IMR-90 (cell line): ENCODE results near the gene STMN1. TPM values are rescaled to one million over a fixed set of nuclear protein-coding genes. Genes with fewer than 3 reads are reported as not detected.
"Not testable (repeated sequence)": the region's sequence is repeated elsewhere in the genome, so short reads cannot be mapped to it uniquely, and the experiment has no call there.

Experiments used
- ATAC-seq: fragments of 200-7000 bp; cut with Tn5 transposase; 2 replicates; pipeline ENCODE4 v1.9.1; 2020; ENCODE audit warnings: low read depth, mild to moderate bottlenecking, moderate library complexity
- BruUV-seq: library from RNA; stranded (reverse); fragments of 400-500 nt; replicated peaks from 2 replicates; lab custom pipeline; 2021; lab: Mats Ljungman, UMichigan
- CTCF ChIA-PET: fragments of 300-600 bp; formaldehyde crosslinking; extraction: SDS; loops from one replicate; lab custom pipeline; 2021; ENCODE audit warnings: antibody characterized with exemption; lab: Yijun Ruan, JAX
- POLR2A ChIA-PET: fragments of 300-600 bp; sonication (Branson Sonifier 250); formaldehyde crosslinking; loops from one replicate; lab custom pipeline; 2022; ENCODE audit warnings: antibody characterized with exemption; ENCODE audit not compliant: unreplicated experiment; lab: Charles Lee
- DNase-seq: peaks from one replicate; pipeline ENCODE4 v3.0.0; 2013
- H2AFZ ChIP-seq: replicated peaks from 2 replicates; pipeline ENCODE3; 2013; ENCODE audit warnings: low read length, mild to moderate bottlenecking; ENCODE audit not compliant: poor library complexity
- H2AK5ac ChIP-seq: 2 replicates; pipeline ENCODE4 v1.6.1; 2013; ENCODE audit warnings: low read depth, low read length, inconsistent platforms
- H2AK9ac ChIP-seq: replicated peaks from 2 replicates; pipeline ENCODE3; 2013; ENCODE audit warnings: mild to moderate bottlenecking, low read depth, low read length, moderate library complexity; ENCODE audit not compliant: poor library complexity
- H2BK120ac ChIP-seq: 2 replicates; pipeline ENCODE4 v1.6.1; 2013; ENCODE audit warnings: low read depth, low read length, inconsistent platforms
- H2BK15ac ChIP-seq: 3 replicates; pipeline ENCODE4 v1.6.1; 2013; ENCODE audit warnings: low read depth, low read length, inconsistent platforms
- H2BK20ac ChIP-seq: 2 replicates; pipeline ENCODE4 v1.6.1; 2013; ENCODE audit warnings: low read depth, mild to moderate bottlenecking, inconsistent platforms, low read length, moderate library complexity
- H2BK5ac ChIP-seq: 2 replicates; pipeline ENCODE4 v1.6.1; 2013; ENCODE audit warnings: mild to moderate bottlenecking, low read depth, low read length, inconsistent platforms; ENCODE audit not compliant: poor library complexity, severe bottlenecking
- H3K14ac ChIP-seq: replicated peaks from 2 replicates; pipeline ENCODE4 v1.6.1; 2013; ENCODE audit warnings: low read depth, low read length, inconsistent platforms
- H3K18ac ChIP-seq: 2 replicates; pipeline ENCODE4 v1.6.1; 2013; ENCODE audit warnings: low read depth, low read length, control low read depth
- H3K23ac ChIP-seq: 2 replicates; pipeline ENCODE4 v1.6.1; 2013; ENCODE audit warnings: low read depth, low read length, inconsistent platforms
- H3K27ac ChIP-seq: 2 replicates; pipeline ENCODE4 v1.5.1; 2013; ENCODE audit warnings: mild to moderate bottlenecking, control low read depth, low read length; ENCODE audit not compliant: insufficient read depth
- H3K27me3 ChIP-seq: 2 replicates; pipeline ENCODE4 v1.6.1; 2013; ENCODE audit warnings: low read length; ENCODE audit not compliant: control insufficient read depth, insufficient read depth
- H3K36me3 ChIP-seq: 2 replicates; pipeline ENCODE4 v1.6.1; 2013; ENCODE audit warnings: low read length, mixed read lengths; ENCODE audit not compliant: control insufficient read depth, insufficient read depth
- H3K4ac ChIP-seq: 2 replicates; pipeline ENCODE4 v1.6.1; 2013; ENCODE audit warnings: low read depth, low read length, inconsistent platforms
- H3K4me1 ChIP-seq: 2 replicates; pipeline ENCODE4 v1.6.1; 2013; ENCODE audit warnings: low read length, mixed read lengths; ENCODE audit not compliant: control insufficient read depth, insufficient read depth
- H3K4me2 ChIP-seq: 2 replicates; pipeline ENCODE4 v1.6.1; 2013; ENCODE audit warnings: low read depth, mild to moderate bottlenecking, control low read depth, low read length, moderate library complexity
- H3K4me3 ChIP-seq: 2 replicates; pipeline ENCODE4 v1.5.1; 2013; ENCODE audit warnings: low read depth, mild to moderate bottlenecking, control low read depth, low read length, moderate library complexity; ENCODE audit not compliant: insufficient read depth
- H3K56ac ChIP-seq: 2 replicates; pipeline ENCODE4 v1.6.1; 2013; ENCODE audit warnings: low read length, inconsistent platforms; ENCODE audit not compliant: insufficient read depth; ENCODE audit errors: extremely low read depth
- H3K79me1 ChIP-seq, 2 experiments: 2 replicates each; pipeline ENCODE4 v1.6.1; 2013; ENCODE audit warnings: low read length in 2 of 2, inconsistent platforms in 1 of 2, low read depth in 1 of 2
- H3K9ac ChIP-seq: 2 replicates; pipeline ENCODE4 v1.6.1; 2013; ENCODE audit warnings: low read depth, low read length, control low read depth
- H3K9me1 ChIP-seq: 2 replicates; pipeline ENCODE4 v1.6.1; 2013; ENCODE audit warnings: low read length, inconsistent platforms; ENCODE audit not compliant: insufficient read depth
- H3K9me3 ChIP-seq: 2 replicates; pipeline ENCODE4 v1.6.1; 2013; ENCODE audit warnings: low read length; ENCODE audit not compliant: control insufficient read depth, insufficient read depth
- H4K20me1 ChIP-seq: 2 replicates; pipeline ENCODE4 v1.6.1; 2013; ENCODE audit warnings: low read length, inconsistent platforms; ENCODE audit not compliant: insufficient read depth
- H4K5ac ChIP-seq: 2 replicates; pipeline ENCODE4 v1.6.1; 2013; ENCODE audit warnings: mild to moderate bottlenecking, low read depth, low read length, control low read depth
- H4K8ac ChIP-seq, 2 experiments: 2 replicates each; pipeline ENCODE4 v1.6.1; 2013; ENCODE audit warnings: low read depth in 2 of 2, low read length in 2 of 2, control low read depth in 1 of 2, inconsistent platforms in 1 of 2
- H4K91ac ChIP-seq: 2 replicates; pipeline ENCODE4 v1.6.1; 2013; ENCODE audit warnings: low read depth, low read length, inconsistent platforms; ENCODE audit not compliant: insufficient read depth
- WGBS, 2 experiments: methylation state at CpG; one replicate each; pipeline versions ENCODE4 v1.1.5 to v1.1.7; 2013; ENCODE audit warnings: missing lambda C conversion rate in 2 of 2; ENCODE audit not compliant: insufficient read length in 1 of 2; ENCODE audit errors: extremely low coverage in 2 of 2; 5-methylcytosine and 5-hydroxymethylcytosine counted together
- dilution Hi-C: fragments of 300-500 bp; cut with HindIII; formaldehyde crosslinking; loops from one replicate; pipeline ENCODE4 v1.14.3; 2018; ENCODE audit warnings: low sequenced_read_pairs; ENCODE audit not compliant: unreplicated experiment
- in situ Hi-C: fragments of 300-500 bp; cut with MboI; formaldehyde crosslinking; loops from 3 replicates; pipeline ENCODE4 v1.14.3; 2019; ENCODE audit warnings: low sequenced_read_pairs, inconsistent platforms, mixed read lengths
- intact Hi-C: fragments of 100-400 bp; cut with micrococcal nuclease; formaldehyde crosslinking; loops from 2 replicates; pipeline ENCODE4 v1.10.0; 2022
- polyA plus RNA-seq, 3 experiments: library from polyadenylated mRNA; depleted of rRNA; stranded (reverse); fragments of >200 nt; gene quantifications; 2 replicates each; pipeline ENCODE4 v1.2.3, GENCODE V29; 2012; ENCODE audit warnings: low replicate concordance in 1 of 3
- total RNA-seq: library from RNA; depleted of rRNA; stranded (reverse); fragments of >200 nt; gene quantifications from 2 replicates; pipeline ENCODE4 v1.2.3, GENCODE V29; 2012

The STMN1 gene
- total and polyA plus RNA-seq, 2 of the 4 experiments (the other 2 are of a cell fraction): 93.0 to 273 TPM

- H2AK9ac ChIP-seq, dilution Hi-C loops, H3K9me3 ChIP-seq, H2BK120ac ChIP-seq, H3K4me3 ChIP-seq, H3K36me3 ChIP-seq, H3K27ac ChIP-seq, H4K20me1 ChIP-seq, H4K5ac ChIP-seq, H2AK5ac ChIP-seq, H3K56ac ChIP-seq, DNase-seq, H3K14ac ChIP-seq, intact Hi-C loops, H3K18ac ChIP-seq, H3K4me2 ChIP-seq, H4K91ac ChIP-seq, BruUV-seq, H3K4ac ChIP-seq, H2BK15ac ChIP-seq, H2BK5ac ChIP-seq, POLR2A ChIA-PET, H3K9ac ChIP-seq, H3K4me1 ChIP-seq, H4K8ac ChIP-seq, H2BK20ac ChIP-seq, H3K9me1 ChIP-seq, in situ Hi-C loops, H3K79me1 ChIP-seq, ATAC-seq, H2AFZ ChIP-seq, H3K23ac ChIP-seq: not testable (repeated sequence)
- 73% methylated on average over 6 of the region's 12 CpGs; no CpG with 5 or more reads in 1 of the 2 experiments for WGBS, 2 experiments
- H3K27me3 ChIP-seq: peaks cover 18% of the 10 kb centered on the region
- CTCF ChIA-PET: interaction anchor here (1.5 kb wide), 1 partner anchor 8 kb away, joined by 7 read pairs; no protein-coding TSS in a partner anchor
Observed at GRCh38 chr1:25932811-25933400, 26.7 kb upstream of the STMN1 start.
